Neural cell (in vitro differentiated cells): ENCODE measurements around the gene FGF6. TPM values are rescaled to one million over a fixed set of nuclear protein-coding genes. Genes with fewer than 3 reads are reported as not detected.

Experiments used
- H2AFZ ChIP-seq: fragments of 200-600, 300-800 bp; sonication (generic), shearing (Covaris generic); 2 replicates; pipeline ENCODE4 v1.6.0; 2014; ENCODE audit warnings: low read depth, mild to moderate bottlenecking, antibody characterized with exemption, low read length, moderate library complexity
- H3F3A ChIP-seq: fragments of 200-600 bp; shearing (Covaris generic); 2 replicates; pipeline ENCODE4 v1.6.1; 2016; ENCODE audit warnings: mild to moderate bottlenecking, moderate library complexity, mixed read lengths, antibody characterized with exemption, low read length; ENCODE audit not compliant: insufficient read depth, poor library complexity, severe bottlenecking
- H3K27ac ChIP-seq: fragments of 200-600, 300-800 bp; sonication (generic), shearing (Covaris generic); 2 replicates; pipeline ENCODE4 v1.5.1; 2014; ENCODE audit warnings: mild to moderate bottlenecking, low read length, moderate library complexity
- H3K27me3 ChIP-seq: fragments of 300-800, 200-600 bp; sonication (generic), shearing (Covaris generic); 2 replicates; pipeline ENCODE4 v1.6.0; 2014; ENCODE audit warnings: mild to moderate bottlenecking, low read depth, low read length, moderate library complexity; ENCODE audit not compliant: insufficient read depth
- H3K36me3 ChIP-seq: fragments of 300-800, 200-600 bp; sonication (generic), shearing (Covaris generic); 2 replicates; pipeline ENCODE4 v1.5.1; 2014; ENCODE audit warnings: mild to moderate bottlenecking, antibody characterized with exemption, low read length, moderate library complexity; ENCODE audit not compliant: insufficient read depth
- H3K4me2 ChIP-seq: fragments of 300-800, 200-600 bp; sonication (generic), shearing (Covaris generic); 2 replicates; pipeline ENCODE4 v1.6.0; 2014; ENCODE audit warnings: mild to moderate bottlenecking, low read length
- H3K4me3 ChIP-seq: fragments of 300-800, 200-600 bp; sonication (generic), shearing (Covaris generic); 2 replicates; pipeline ENCODE4 v1.5.1; 2014; ENCODE audit warnings: mild to moderate bottlenecking, low read length, moderate library complexity
- H3K79me2 ChIP-seq: fragments of 200-600 bp; shearing (Covaris generic); replicated peaks from 2 replicates; pipeline ENCODE4 v1.6.0; 2014; ENCODE audit warnings: mild to moderate bottlenecking, low read length, moderate library complexity; ENCODE audit not compliant: insufficient read depth
- H3K9ac ChIP-seq: fragments of 300-800, 200-600 bp; sonication (generic), shearing (Covaris generic); 2 replicates; pipeline ENCODE4 v1.6.1; 2016; ENCODE audit warnings: mild to moderate bottlenecking, low read length, mixed read lengths
- H3K9me2 ChIP-seq: fragments of 200-600 bp; shearing (Covaris generic); 2 replicates; pipeline ENCODE4 v1.6.1; 2016; ENCODE audit warnings: mild to moderate bottlenecking, low read length, mixed read lengths; ENCODE audit not compliant: insufficient read depth
- H3K9me3 ChIP-seq: fragments of 200-600, 300-800 bp; sonication (generic), shearing (Covaris generic); 2 replicates; pipeline ENCODE4 v1.6.1; 2016; ENCODE audit warnings: mild to moderate bottlenecking, mixed run types, low read length, moderate library complexity, mixed read lengths
- H4K20me1 ChIP-seq: fragments of 200-600 bp; shearing (Covaris generic); 2 replicates; pipeline ENCODE4 v1.6.1; 2016; ENCODE audit warnings: mild to moderate bottlenecking, mixed run types; ENCODE audit not compliant: insufficient read depth
- CTCF ChIP-seq: fragments of 450-650 bp; IDR thresholded peaks from 2 replicates; pipeline ENCODE4 v1.5.1; 2014; ENCODE audit warnings: antibody characterized with exemption, mild to moderate bottlenecking, moderate library complexity; ENCODE audit not compliant: poor library complexity, severe bottlenecking
- EP300 ChIP-seq: fragments of 450-650 bp; conservative IDR thresholded peaks from 2 replicates; pipeline ENCODE4 v1.6.1; 2014; ENCODE audit warnings: antibody characterized with exemption, mild to moderate bottlenecking, moderate library complexity; ENCODE audit not compliant: poor library complexity, severe bottlenecking
- MXI1 ChIP-seq: fragments of 450-650 bp; conservative IDR thresholded peaks from 2 replicates; pipeline ENCODE4 v1.6.1; 2014; ENCODE audit warnings: antibody characterized with exemption, mild to moderate bottlenecking; ENCODE audit not compliant: poor library complexity, severe bottlenecking
- POLR2AphosphoS5 ChIP-seq: IDR thresholded peaks from 2 replicates; pipeline ENCODE4 v1.6.1; 2012
- REST ChIP-seq: IDR thresholded peaks from 2 replicates; pipeline ENCODE4 v1.6.1; 2012; ENCODE audit warnings: borderline replicate concordance
- SMC3 ChIP-seq: fragments of 450-650 bp; conservative IDR thresholded peaks from 2 replicates; pipeline ENCODE4 v1.6.1; 2014; ENCODE audit warnings: antibody characterized with exemption, mild to moderate bottlenecking, moderate library complexity; ENCODE audit not compliant: poor library complexity
- TAF1 ChIP-seq: IDR thresholded peaks from 2 replicates; pipeline ENCODE4 v1.6.1; 2012; ENCODE audit warnings: low read depth
- polyA plus RNA-seq: library from polyadenylated mRNA; depleted of rRNA; stranded (reverse); fragments of >200 nt; gene quantifications from 2 replicates; pipeline ENCODE4 v1.2.3, GENCODE V29; 2014

FGF6 gene
- polyA plus RNA-seq, 1 donor from 2014 or later: not detected

- Histone ChIP-seq H3K4me3 (no peak overlapping the region), H3K4me2 (no peak overlapping the region), H3K79me2 (no peaks in the 10 kb centered on the region), H3K36me3 (no peaks in the 10 kb centered on the region), H3K27me3 (no peaks in the 10 kb centered on the region), H3K9ac (no peak overlapping the region), H3K27ac (no peak overlapping the region), H3K9me3 (no peaks in the 10 kb centered on the region), H2AFZ (no peak overlapping the region), H4K20me1 (no peaks in the 10 kb centered on the region), H3F3A (no peaks in the 10 kb centered on the region), H3K9me2 (no peaks in the 10 kb centered on the region)
- peak; percentile 34 for TF ChIP-seq SMC3
- no peak for TF ChIP-seq REST
- TF ChIP-seq CTCF: peak; percentile 52
Observed at GRCh38 chr12:4421590-4422031, 24.0 kb downstream of the FGF6 start.

GRCh38 chr12:4420138-4420670, 25.4 kb downstream of the FGF6 start:
- H3F3A ChIP-seq: peaks cover 5% of the 10 kb centered on the region
- no peak overlapping the region for H2AFZ ChIP-seq
- peak; percentile 32 for TF ChIP-seq REST
- TF ChIP-seq SMC3: no peak
- no peak for TF ChIP-seq CTCF
- peak; percentile 34 for TF ChIP-seq POLR2AphosphoS5
- TF ChIP-seq EP300: peak; percentile 17
- no peak for TF ChIP-seq TAF1
- TF ChIP-seq MXI1: peak; percentile 9
- H3K27me3 ChIP-seq: no peaks in the 10 kb centered on the region
- H3K4me3 ChIP-seq: peak overlapping the region; percentile 11
- H3K79me2 ChIP-seq: no peaks in the 10 kb centered on the region
- H3K9me2 ChIP-seq: no peaks in the 10 kb centered on the region
- H3K27ac ChIP-seq: peak overlapping the region; percentile 58
- peak overlapping the region; percentile 19 for H3K9ac ChIP-seq
- H3K9me3 ChIP-seq: no peaks in the 10 kb centered on the region
- H3K36me3 ChIP-seq: no peaks in the 10 kb centered on the region
- no peaks in the 10 kb centered on the region for H4K20me1 ChIP-seq
- no peak overlapping the region for H3K4me2 ChIP-seq
